Vagina (tissue), 2 donors: ENCODE results near the gene SMC4.

ENCODE experiments used
- POLR2A ChIP-seq, 2 donors: fragments of 450-650 bp; IDR thresholded peaks; one replicate each; pipeline ENCODE4 v1.6.1; 2017; ENCODE audit warnings: antibody characterized with exemption in 2 of 2, mild to moderate bottlenecking in 2 of 2, moderate library complexity in 2 of 2
- POLR2AphosphoS5 ChIP-seq, 2 donors: sonication (generic); formaldehyde crosslinking; IDR thresholded peaks; one replicate each; pipeline ENCODE4 v1.9.0; 2017; ENCODE audit warnings: antibody characterized with exemption in 2 of 2, mild to moderate bottlenecking in 2 of 2, low read depth in 1 of 2; ENCODE audit not compliant: insufficient read depth in 1 of 2
- TF ChIP-seq, protein P1 (sequence below), 3 experiments: fragments of 450-650 bp in 2 of 3; fragments of 200-600 bp in 1 of 3; sonication (generic) in 1 of 3; IDR thresholded peaks; one replicate each; pipeline ENCODE4 v1.5.1; 2017 to 2019; ENCODE audit warnings: antibody characterized with exemption in 3 of 3, mild to moderate bottlenecking in 2 of 3, moderate library complexity in 2 of 3

- TF ChIP-seq, protein P1, sequence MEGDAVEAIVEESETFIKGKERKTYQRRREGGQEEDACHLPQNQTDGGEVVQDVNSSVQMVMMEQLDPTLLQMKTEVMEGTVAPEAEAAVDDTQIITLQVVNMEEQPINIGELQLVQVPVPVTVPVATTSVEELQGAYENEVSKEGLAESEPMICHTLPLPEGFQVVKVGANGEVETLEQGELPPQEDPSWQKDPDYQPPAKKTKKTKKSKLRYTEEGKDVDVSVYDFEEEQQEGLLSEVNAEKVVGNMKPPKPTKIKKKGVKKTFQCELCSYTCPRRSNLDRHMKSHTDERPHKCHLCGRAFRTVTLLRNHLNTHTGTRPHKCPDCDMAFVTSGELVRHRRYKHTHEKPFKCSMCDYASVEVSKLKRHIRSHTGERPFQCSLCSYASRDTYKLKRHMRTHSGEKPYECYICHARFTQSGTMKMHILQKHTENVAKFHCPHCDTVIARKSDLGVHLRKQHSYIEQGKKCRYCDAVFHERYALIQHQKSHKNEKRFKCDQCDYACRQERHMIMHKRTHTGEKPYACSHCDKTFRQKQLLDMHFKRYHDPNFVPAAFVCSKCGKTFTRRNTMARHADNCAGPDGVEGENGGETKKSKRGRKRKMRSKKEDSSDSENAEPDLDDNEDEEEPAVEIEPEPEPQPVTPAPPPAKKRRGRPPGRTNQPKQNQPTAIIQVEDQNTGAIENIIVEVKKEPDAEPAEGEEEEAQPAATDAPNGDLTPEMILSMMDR (IDR thresholded peaks at IDR 0.05), result no peak
- TF ChIP-seq POLR2A (IDR thresholded peaks at IDR 0.05), result no peak
- TF ChIP-seq POLR2AphosphoS5 (IDR thresholded peaks at IDR 0.05; ENCODE audit: insufficient read depth in 1 of 2, low read depth in 1 of 2), result no peak
These were observed 55.5 kb downstream of the SMC4 start for GRCh38 chr3:160454995-160455394.
